Stimulated activated CD8-positive, alpha-beta memory T cell treated with anti-CD3 and anti-CD28 coated beads, Interleukin-12 subunit alpha, Interleukin-12 subunit beta, amount 100 ng/mL, for 24 hours (primary cell): ENCODE measurements around the gene CTSZ.
"Not testable (repeated sequence)": the region's sequence is repeated elsewhere in the genome, so short reads cannot be mapped to it uniquely, and the experiment has no call there.

Experiments
- DNase-seq: peaks from one replicate; pipeline ENCODE4 v3.0.0-alpha.2; 2020; ENCODE audit errors: extremely low read depth

The CTSZ gene

GRCh38 chr20:59006864-59007664 lies at the start of gene CTSZ:
TSS of gene CTSZ (minus strand) at chr20:59007254. CDS start at chr20:59007128, 126 bp downstream.
- DNase-seq = peak; percentile 10

DNA sequence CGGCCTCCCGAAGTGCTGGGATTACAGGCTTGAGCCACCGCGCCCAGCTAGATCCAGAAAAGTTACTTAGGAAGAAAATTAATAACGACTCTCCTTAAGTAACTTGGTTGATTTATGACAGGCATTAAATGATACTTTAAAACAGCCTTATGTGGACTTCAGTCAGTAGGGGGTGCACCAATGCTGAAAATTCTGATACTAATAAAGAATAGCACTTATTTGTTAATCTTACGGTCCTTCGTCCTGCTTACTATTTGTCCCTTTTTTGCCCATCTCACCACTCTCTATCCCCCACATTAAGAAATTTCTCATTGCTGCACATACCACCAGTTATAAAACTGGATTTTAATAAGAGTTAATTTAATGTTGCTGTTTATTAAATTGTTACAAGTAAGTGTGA lies 48.2 kb upstream of the CTSZ start:
- no peak for DNase-seq

DNA sequence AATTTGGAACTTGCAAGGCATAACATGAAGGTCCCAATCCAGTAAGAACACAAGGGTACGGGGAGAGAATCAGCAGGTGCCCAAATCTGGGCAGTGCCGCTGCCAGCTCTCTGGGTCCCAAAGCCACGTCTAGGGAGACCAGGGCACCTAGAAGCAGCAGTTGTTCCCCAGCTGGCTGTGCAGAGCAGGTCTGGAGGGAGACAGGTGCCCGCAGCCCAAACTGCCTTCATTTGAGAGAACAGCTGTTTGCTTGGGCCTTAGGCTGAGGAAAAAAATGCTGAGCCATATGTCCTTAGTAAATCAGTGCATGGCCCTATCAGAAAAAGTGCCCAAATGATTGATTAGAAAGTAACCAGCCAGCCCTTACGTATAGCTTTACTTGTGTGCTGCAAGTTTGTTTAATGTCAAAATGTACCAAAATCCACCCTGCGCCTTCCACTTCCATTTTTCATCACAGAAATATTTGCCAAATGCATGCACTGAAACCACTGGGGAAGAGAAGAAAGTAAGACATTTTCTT lies 44.7 kb upstream of the CTSZ start:
- no peak for DNase-seq

DNA sequence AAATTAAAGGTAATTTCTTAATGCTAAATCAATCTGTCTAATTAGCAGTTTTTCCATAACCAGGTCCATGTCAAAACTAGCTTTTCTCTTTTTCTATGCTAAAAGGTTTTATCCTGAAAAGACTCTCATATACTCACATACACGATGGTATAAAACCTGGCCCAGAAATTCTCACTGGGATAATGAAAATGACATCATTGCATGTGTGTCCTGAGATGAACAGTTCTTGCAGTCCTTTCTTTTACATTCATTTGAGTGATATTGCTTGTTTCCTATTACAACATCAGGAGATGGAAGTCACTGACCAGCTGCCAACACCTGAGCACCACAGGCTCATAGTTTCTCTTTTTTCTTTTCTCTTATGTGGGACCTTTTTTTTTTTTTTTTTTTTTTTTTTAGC lies 43.4 kb upstream of the CTSZ start:
- DNase-seq = no peak

DNA sequence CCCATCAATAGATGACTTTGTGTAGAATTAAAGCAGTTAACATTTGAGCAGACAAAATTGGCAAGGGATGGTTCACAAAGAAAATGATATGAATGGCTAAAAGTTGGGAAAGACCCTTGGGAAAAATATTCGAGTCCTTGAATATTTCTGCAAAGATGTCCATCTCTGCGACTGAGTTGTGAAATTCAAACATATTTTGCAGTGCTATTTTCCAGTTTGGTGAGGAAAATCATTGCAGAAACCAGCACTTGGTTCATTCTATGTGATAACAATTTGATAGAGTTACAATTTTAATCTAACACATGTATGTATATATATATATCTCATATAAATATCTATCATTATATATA lies 41.6 kb upstream of the CTSZ start:
- no peak for DNase-seq

- DNase-seq = no peak
Measured at GRCh38 chr20:59047938-59048680, 41.1 kb upstream of the CTSZ start.

DNA sequence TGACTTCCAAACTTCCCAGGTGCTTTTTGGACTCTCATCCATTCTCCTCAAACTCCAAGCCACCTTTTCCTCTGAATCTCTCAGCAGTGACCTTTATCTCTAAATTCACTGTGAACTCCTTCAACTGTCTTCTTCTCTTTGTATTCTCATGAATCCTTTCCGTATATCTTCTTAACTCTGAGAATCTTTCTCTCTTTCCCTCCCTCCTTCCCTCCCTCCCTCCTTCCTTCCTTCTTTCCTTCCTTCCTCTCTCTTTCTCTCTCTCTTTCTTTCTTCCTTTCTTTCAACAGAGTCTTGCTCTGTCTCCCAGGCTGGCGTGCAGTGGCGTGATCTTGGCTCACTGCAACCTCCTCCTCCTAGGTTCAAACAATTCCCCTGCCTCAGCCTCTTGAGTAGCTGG lies 39.8 kb upstream of the CTSZ start:
- DNase-seq = no peak

DNA sequence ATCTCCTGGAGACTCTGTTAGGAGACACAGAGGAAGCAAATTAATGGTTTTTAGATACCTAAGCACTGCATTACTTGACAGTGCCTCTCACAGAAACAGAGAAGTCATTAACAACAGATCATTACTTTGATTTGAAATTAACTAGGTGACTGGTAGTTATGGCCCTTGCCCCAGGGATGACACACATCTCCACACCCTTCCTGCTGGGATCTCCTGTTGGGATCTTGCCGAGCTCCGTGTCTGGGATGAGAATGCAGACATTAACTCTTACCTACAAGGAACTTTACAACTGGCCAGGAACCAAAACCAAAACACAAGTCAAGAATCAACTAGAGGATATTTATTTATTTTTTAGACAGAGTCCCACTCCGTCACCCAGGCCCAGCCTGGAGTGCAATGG lies 37.7 kb upstream of the CTSZ start:
- DNase-seq = no peak

DNA sequence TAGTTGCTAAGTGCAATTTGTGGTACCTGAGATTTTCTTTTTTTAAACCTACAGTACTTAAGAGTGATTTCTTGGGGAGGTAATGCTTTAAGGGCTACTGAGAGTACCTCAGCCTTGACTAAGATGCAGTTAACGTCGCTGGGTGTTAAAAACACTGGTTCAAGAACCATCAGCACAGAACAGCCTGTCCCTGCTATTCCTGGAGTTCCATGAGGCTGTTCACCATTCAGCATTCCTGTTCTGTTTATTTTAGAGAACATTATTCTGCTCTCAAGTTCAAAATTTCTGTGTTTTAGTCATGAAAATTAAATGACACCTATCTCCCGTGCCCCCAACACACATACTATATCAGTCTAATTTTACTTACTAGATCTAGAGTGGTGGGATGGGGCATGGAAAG lies 37.2 kb upstream of the CTSZ start:
- DNase-seq = no peak

DNA sequence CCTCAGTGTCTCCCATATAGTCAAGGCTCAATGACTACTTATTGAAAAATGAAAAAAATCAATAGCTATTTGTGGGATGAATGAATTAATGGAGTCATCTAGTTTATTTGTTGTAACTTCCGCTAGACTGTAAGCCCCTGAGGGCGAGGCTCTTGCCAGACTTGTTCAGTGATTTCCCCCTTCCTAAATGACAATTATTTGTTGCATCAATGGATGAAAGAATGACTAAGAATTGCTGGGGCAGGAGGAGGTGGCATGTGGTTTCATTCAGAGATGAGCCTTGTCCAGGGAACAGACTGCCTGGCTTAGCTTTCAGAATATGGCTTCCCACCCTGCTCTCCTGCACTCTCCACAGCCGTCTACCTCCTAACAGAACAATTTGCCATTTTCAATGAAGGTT lies 36.6 kb upstream of the CTSZ start:
- no peak for DNase-seq

- peak; percentile 90 for DNase-seq
Measured at GRCh38 chr20:59042796-59043631, 36.0 kb upstream of the CTSZ start.

DNA sequence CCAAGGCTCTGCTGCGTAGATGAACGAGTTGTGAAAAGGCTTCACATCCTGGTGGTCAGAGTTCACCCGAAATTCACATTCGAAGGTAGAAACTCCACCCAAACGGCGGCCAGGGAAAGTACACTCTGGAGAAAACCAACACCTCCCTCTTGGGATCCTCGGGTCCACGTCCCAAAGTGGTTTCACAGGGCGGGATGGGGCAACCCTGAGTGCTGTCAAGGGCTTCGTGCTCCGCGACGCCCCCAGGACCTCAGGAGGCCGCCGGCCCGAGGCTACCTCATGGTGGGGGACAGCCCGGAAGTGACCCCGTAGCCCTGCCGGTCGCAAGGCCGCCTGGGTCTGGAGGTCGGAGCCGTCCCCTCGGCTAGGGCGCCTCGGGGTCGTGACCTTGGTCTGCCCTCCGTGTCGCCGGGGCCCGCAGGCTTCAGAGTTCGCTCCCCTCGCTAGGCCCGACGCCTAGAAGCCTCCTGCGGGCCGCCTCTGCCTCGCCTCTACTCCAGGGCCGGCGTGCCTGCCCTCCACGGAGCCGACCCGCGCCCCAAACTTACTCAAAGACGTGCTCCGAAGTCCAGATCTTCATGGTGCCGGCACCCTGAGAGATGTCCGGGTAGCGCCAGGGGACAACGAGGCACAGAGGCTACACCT lies 35.2 kb upstream of the CTSZ start, which contains the start of gene PRELID3B:
TSS of gene PRELID3B (minus strand) at position 636 of the 645 bp plus-strand sequence. CDS start at position 580, 56 bp downstream.
- DNase-seq = no peak

- not testable (repeated sequence) for DNase-seq
Measured at GRCh38 chr20:59041487-59041886, 34.4 kb upstream of the CTSZ start.

- no peak for DNase-seq
Measured at GRCh38 chr20:59040667-59041066, 33.6 kb upstream of the CTSZ start.

GRCh38 chr20:59039233-59039632 lies 32.2 kb upstream of the CTSZ start:
- DNase-seq = no peak

- DNase-seq = no peak
Measured at GRCh38 chr20:59037386-59037785, 30.3 kb upstream of the CTSZ start.

GRCh38 chr20:59035381-59035780 lies 28.3 kb upstream of the CTSZ start:
- no peak for DNase-seq

DNA sequence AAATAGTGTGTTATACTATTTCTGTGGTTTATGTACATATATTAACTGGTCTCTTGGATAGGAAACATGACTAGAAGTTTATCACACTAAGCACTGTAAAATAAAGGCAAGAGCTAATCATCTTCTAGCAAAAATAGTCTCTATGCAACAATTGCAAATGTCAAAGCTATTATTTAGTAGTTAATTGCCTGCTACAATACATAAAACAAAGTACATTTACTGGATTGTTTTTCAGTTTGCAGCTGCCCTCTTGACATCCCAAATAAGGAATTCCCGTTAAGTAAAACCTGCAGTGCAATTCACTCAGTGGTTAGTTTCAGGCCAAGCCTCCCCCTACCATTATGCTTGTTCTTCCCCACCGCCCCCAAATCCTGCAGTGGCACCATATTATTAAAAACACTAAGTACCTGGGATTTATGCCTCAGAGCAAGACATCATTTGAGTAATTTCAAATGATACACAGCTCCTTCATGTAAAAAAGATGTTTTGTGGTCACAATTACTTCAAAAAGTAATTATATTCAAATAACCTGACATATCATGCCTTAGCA lies 26.6 kb upstream of the CTSZ start:
- DNase-seq = no peak

GRCh38 chr20:59033093-59033492 lies 26.0 kb upstream of the CTSZ start:
- no peak for DNase-seq

DNA sequence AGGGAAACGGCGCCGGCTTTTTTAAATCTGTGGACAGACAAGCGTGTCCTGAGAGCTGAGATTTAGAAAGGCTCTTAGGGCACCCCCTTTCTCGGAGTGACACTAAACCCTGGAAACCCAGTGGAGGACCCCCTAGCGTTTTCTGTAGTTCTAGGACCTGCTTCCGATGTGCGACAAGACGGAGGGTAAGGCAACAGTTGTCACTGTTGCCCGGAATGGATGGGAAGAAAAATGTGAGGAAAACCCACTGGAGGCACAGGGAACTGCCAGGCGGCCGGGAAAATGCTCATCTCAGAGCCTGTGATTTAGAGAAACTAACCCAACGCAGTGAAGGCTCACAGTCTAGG lies 25.6 kb upstream of the CTSZ start:
- no peak for DNase-seq

DNA sequence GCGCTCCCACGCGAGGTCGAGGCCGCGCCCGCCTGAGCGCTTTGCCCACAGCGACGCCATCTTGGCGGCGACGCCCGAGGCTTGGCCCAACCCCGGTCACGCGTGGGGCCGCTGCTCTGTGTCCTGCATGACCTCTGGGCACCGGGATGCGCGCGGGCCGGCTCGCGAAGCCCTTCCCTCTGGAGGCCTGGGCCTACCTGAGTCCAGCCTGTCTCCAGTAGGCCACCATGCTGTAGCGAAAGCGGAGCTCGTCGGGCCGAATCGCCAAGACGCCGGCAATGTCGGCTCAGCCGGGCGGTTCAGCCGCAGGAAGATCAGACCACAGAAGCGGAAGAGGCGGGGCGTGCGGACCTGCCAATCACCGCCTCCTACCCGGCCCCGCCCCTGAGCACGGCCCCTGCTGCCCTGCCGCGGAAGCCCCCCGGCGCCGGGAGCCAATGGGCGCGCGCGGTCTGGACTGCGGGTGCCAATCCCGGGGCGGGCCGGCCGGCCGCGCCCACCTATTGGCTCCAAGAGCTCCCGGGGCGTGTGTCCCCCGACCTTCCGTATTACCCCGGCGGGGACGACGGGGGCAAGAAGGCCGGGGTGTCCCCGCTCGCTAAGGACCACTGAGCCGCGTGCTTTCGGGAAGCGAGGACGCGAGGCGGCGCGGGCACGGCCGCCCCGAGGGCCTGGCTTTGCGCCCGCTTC lies 25.1 kb upstream of the CTSZ start, which contains the start of gene ATP5F1E:
TSS of gene ATP5F1E (minus strand) at position 313 of the 690 bp plus-strand sequence. CDS start at position 229, 84 bp downstream.
- DNase-seq = peak; percentile 94
